ENCODE data around the gene ZBTB44.
"Not testable (repeated sequence)": the region's sequence is repeated elsewhere in the genome, so short reads cannot be mapped to it uniquely, and the experiment has no call there.

ZBTB44 gene

GRCh38 chr11:130244848-130245247 is 69.9 kb downstream of the ZBTB44 start:
- in situ Hi-C loops (cut with HindIII; ENCODE audit: low sequenced_read_pairs), result no loop called here
- TF ChIP-seq CTCF (IDR thresholded peaks at IDR 0.05; ENCODE audit: low read depth, low read length), result no peak
- no peak overlapping the region for H3K4me3 ChIP-seq (ENCODE audit: low read depth, low read length)
- DNase-seq (ENCODE audit: low read depth, low spot score), result no peak

GRCh38 chr11:130243816-130244215 is 70.9 kb downstream of the ZBTB44 start:
- H3K4me3 ChIP-seq (ENCODE audit: low read depth, low read length), result no peak overlapping the region
- TF ChIP-seq CTCF (IDR thresholded peaks at IDR 0.05; ENCODE audit: low read depth, low read length), result no peak
- no peak for DNase-seq (ENCODE audit: low read depth, low spot score)
- in situ Hi-C loops (cut with HindIII; ENCODE audit: low sequenced_read_pairs), result no loop called here

- H3K4me3 ChIP-seq (ENCODE audit: low read depth, low read length), result no peak overlapping the region
- in situ Hi-C loops (cut with HindIII; ENCODE audit: low sequenced_read_pairs), result no loop called here
Observed at GRCh38 chr11:130241713-130242112, 73.0 kb downstream of the ZBTB44 start.

GRCh38 chr11:130237282-130238006 is 77.3 kb downstream of the ZBTB44 start:
- in situ Hi-C loops (cut with HindIII; ENCODE audit: low sequenced_read_pairs), result no loop called here
- no peak for TF ChIP-seq CTCF (IDR thresholded peaks at IDR 0.05; ENCODE audit: low read depth, low read length)
- no peak for DNase-seq (ENCODE audit: low read depth, low spot score)

More at GRCh38 chr11:130241713-130242112, 73.0 kb downstream of the ZBTB44 start:
- DNase-seq (ENCODE audit: low read depth, low spot score), result no peak
- no peak for TF ChIP-seq CTCF (IDR thresholded peaks at IDR 0.05; ENCODE audit: low read depth, low read length)

GRCh38 chr11:130234315-130234714 is 80.4 kb downstream of the ZBTB44 start:
- H3K4me3 ChIP-seq (ENCODE audit: low read depth, low read length), result no peak overlapping the region
- in situ Hi-C loops (cut with HindIII; ENCODE audit: low sequenced_read_pairs), result no loop called here
- no peak for TF ChIP-seq CTCF (IDR thresholded peaks at IDR 0.05; ENCODE audit: low read depth, low read length)
- DNase-seq (ENCODE audit: low read depth, low spot score), result no peak

More at GRCh38 chr11:130237282-130238006, 77.3 kb downstream of the ZBTB44 start:
- no peak overlapping the region for H3K4me3 ChIP-seq (ENCODE audit: low read depth, low read length)

GRCh38 chr11:130233888-130234287 is 80.8 kb downstream of the ZBTB44 start:
- H3K4me3 ChIP-seq (ENCODE audit: low read depth, low read length); in situ Hi-C loops (cut with HindIII; ENCODE audit: low sequenced_read_pairs); DNase-seq (ENCODE audit: low read depth, low spot score): not testable (repeated sequence)

GRCh38 chr11:130233486-130233885 is 81.2 kb downstream of the ZBTB44 start:
- H3K4me3 ChIP-seq (ENCODE audit: low read depth, low read length); DNase-seq (ENCODE audit: low read depth, low spot score); in situ Hi-C loops (cut with HindIII; ENCODE audit: low sequenced_read_pairs): not testable (repeated sequence)

Measured in astrocyte of the spinal cord (primary cell).